H9 (cell line): Measurements from ENCODE around the gene KCNN3. TPM values are rescaled to one million over a fixed set of nuclear protein-coding genes. Genes with fewer than 3 reads are reported as not detected.

ENCODE experiments used
- DNase-seq: peaks from one replicate; pipeline ENCODE4 v3.0.0-alpha.2; 2017
- H2AFZ ChIP-seq: one replicate; pipeline ENCODE4 v1.6.1; 2013; ENCODE audit warnings: mild to moderate bottlenecking, low read length, control low read depth, moderate library complexity
- H2AK5ac ChIP-seq: 2 replicates; pipeline ENCODE4 v1.6.1; 2013; ENCODE audit warnings: low read length, control low read depth, mixed read lengths; ENCODE audit not compliant: insufficient read length
- H2BK120ac ChIP-seq: one replicate; pipeline ENCODE4 v1.6.1; 2013; ENCODE audit warnings: low read depth, mild to moderate bottlenecking, low read length, control low read depth, inconsistent platforms; ENCODE audit not compliant: poor library complexity, severe bottlenecking
- H2BK12ac ChIP-seq: 2 replicates; pipeline ENCODE4 v1.6.1; 2013; ENCODE audit warnings: low read length, control low read depth, mixed read lengths, low read depth; ENCODE audit not compliant: insufficient read length
- H2BK15ac ChIP-seq: 2 replicates; pipeline ENCODE4 v1.6.1; 2013; ENCODE audit warnings: low read depth, low read length, control low read depth
- H2BK20ac ChIP-seq: one replicate; pipeline ENCODE4 v1.6.1; 2013; ENCODE audit warnings: low read depth, mild to moderate bottlenecking, low read length, control low read depth, inconsistent platforms; ENCODE audit not compliant: poor library complexity, severe bottlenecking
- H2BK5ac ChIP-seq: 2 replicates; pipeline ENCODE4 v1.6.1; 2013; ENCODE audit warnings: low read length, control low read depth, mixed read lengths; ENCODE audit not compliant: insufficient read length
- H3K14ac ChIP-seq: 2 replicates; pipeline ENCODE4 v1.6.1; 2013; ENCODE audit warnings: low read length, control low read depth; ENCODE audit not compliant: insufficient read depth
- H3K18ac ChIP-seq: 2 replicates; pipeline ENCODE4 v1.6.1; 2013; ENCODE audit warnings: low read depth, mild to moderate bottlenecking, mixed read lengths, low read length, control low read depth; ENCODE audit not compliant: insufficient read length
- H3K23ac ChIP-seq: 2 replicates; pipeline ENCODE4 v1.6.1; 2013; ENCODE audit warnings: low read length, control low read depth, mixed read lengths, low read depth; ENCODE audit not compliant: insufficient read length
- H3K23me2 ChIP-seq: 2 replicates; pipeline ENCODE4 v1.6.1; 2013; ENCODE audit warnings: low read depth, mild to moderate bottlenecking, mixed read lengths, low read length, control low read depth; ENCODE audit not compliant: insufficient read length, poor library complexity, severe bottlenecking
- H3K27ac ChIP-seq: 2 replicates; pipeline ENCODE4 v1.5.1; 2013; ENCODE audit warnings: low read length, control low read depth, mixed read lengths, low read depth; ENCODE audit not compliant: insufficient read length
- H3K27me3 ChIP-seq: 2 replicates; pipeline ENCODE4 v1.6.1; 2013; ENCODE audit warnings: low read length, control low read depth, inconsistent platforms; ENCODE audit not compliant: insufficient read depth
- H3K4ac ChIP-seq: 2 replicates; pipeline ENCODE4 v1.6.1; 2013; ENCODE audit warnings: low read depth, mild to moderate bottlenecking, control low read depth, inconsistent platforms, low read length, moderate library complexity
- H3K4me1 ChIP-seq: 2 replicates; pipeline ENCODE4 v1.6.1; 2013; ENCODE audit warnings: low read length, control low read depth, inconsistent platforms; ENCODE audit not compliant: insufficient read depth
- H3K4me2 ChIP-seq: 2 replicates; pipeline ENCODE4 v1.6.1; 2013; ENCODE audit warnings: low read length, control low read depth, mixed read lengths; ENCODE audit not compliant: insufficient read length, insufficient read depth
- H3K56ac ChIP-seq: 2 replicates; pipeline ENCODE4 v1.6.1; 2013; ENCODE audit warnings: low read depth, mild to moderate bottlenecking, mixed read lengths, low read length, control low read depth; ENCODE audit not compliant: insufficient read length
- H3K79me1 ChIP-seq: 2 replicates; pipeline ENCODE4 v1.6.1; 2013; ENCODE audit warnings: low read depth, mild to moderate bottlenecking, moderate library complexity, low read length, control low read depth, inconsistent platforms; ENCODE audit not compliant: insufficient read depth, poor library complexity, severe bottlenecking
- H3K79me2 ChIP-seq: 2 replicates; pipeline ENCODE4 v1.6.1; 2013; ENCODE audit warnings: low read length, control low read depth, inconsistent platforms; ENCODE audit not compliant: insufficient read depth
- H3K9ac ChIP-seq: 2 replicates; pipeline ENCODE4 v1.6.1; 2013; ENCODE audit warnings: low read length, control low read depth, mixed read lengths; ENCODE audit not compliant: insufficient read length; ENCODE audit errors: extremely low read depth
- H3K9me3 ChIP-seq: one replicate; pipeline ENCODE4 v1.6.1; 2013; ENCODE audit warnings: low read depth, low read length, inconsistent platforms; ENCODE audit not compliant: control insufficient read depth
- H3T11ph ChIP-seq: one replicate; pipeline ENCODE4 v1.6.1; 2013; ENCODE audit warnings: mild to moderate bottlenecking, low read length, control low read depth, inconsistent platforms
- H4K20me1 ChIP-seq: one replicate; pipeline ENCODE4 v1.6.1; 2013; ENCODE audit not compliant: control insufficient read depth, insufficient read length, insufficient read depth
- H4K5ac ChIP-seq: 2 replicates; pipeline ENCODE4 v1.6.1; 2013; ENCODE audit warnings: low read depth, mild to moderate bottlenecking, mixed read lengths, low read length, control low read depth; ENCODE audit not compliant: insufficient read length
- H4K8ac ChIP-seq: replicated peaks from 2 replicates; pipeline ENCODE4 v1.6.1; 2013; ENCODE audit warnings: low read length, control low read depth, mixed read lengths, low read depth; ENCODE audit not compliant: insufficient read length
- H4K91ac ChIP-seq: 2 replicates; pipeline ENCODE4 v1.6.1; 2013; ENCODE audit warnings: low read depth, mild to moderate bottlenecking, moderate library complexity, mixed read lengths, low read length, control low read depth; ENCODE audit not compliant: insufficient read length
- H3K27ac Mint-ChIP-seq, 3 experiments: 2 replicates in 2 of 3; 3 replicates in 1 of 3; pipeline ENCODE4 v1.8.0; 2020 to 2021; ENCODE audit warnings: mixed read lengths in 3 of 3, mild to moderate bottlenecking in 1 of 3, moderate library complexity in 1 of 3
- H3K27me3 Mint-ChIP-seq: 2 replicates; pipeline ENCODE4 v1.8.0; 2021; ENCODE audit warnings: low read depth, mild to moderate bottlenecking, moderate library complexity, mixed read lengths
- H3K36me3 Mint-ChIP-seq, 3 experiments: 2 replicates in 2 of 3; 3 replicates in 1 of 3; pipeline ENCODE4 v1.8.0; 2020 to 2021; ENCODE audit warnings: low read depth in 3 of 3, mixed read lengths in 3 of 3; ENCODE audit not compliant: insufficient read depth in 1 of 3
- H3K4me1 Mint-ChIP-seq, 2 experiments: 2 replicates each; pipeline ENCODE4 v1.8.0; 2020; ENCODE audit warnings: mixed read lengths in 2 of 2
- H3K4me3 Mint-ChIP-seq, 2 experiments: 2 replicates in 1 of 2; 3 replicates in 1 of 2; pipeline ENCODE4 v1.8.0; 2020 to 2021; ENCODE audit warnings: mild to moderate bottlenecking in 2 of 2, mixed read lengths in 2 of 2, moderate library complexity in 1 of 2
- H3K9me3 Mint-ChIP-seq, 2 experiments: 2 replicates in 1 of 2; 3 replicates in 1 of 2; pipeline ENCODE4 v1.8.0; 2020; ENCODE audit warnings: mild to moderate bottlenecking in 2 of 2, mixed read lengths in 2 of 2, moderate library complexity in 1 of 2
- WGBS: extraction: QIAGEN DNeasy Blood & Tissue Kit; methylation state at CpG from one replicate; pipeline ENCODE4 v1.1.7; 2013; ENCODE audit warnings: missing lambda C conversion rate, low lambda C conversion rate, mixed read lengths; ENCODE audit not compliant: insufficient read length; ENCODE audit errors: extremely low coverage; 5-methylcytosine and 5-hydroxymethylcytosine counted together
- total RNA-seq: library from RNA; stranded (reverse); gene quantifications from 2 replicates; pipeline ENCODE4 v1.2.1, GENCODE V29; 2021
- TF ChIP-seq, protein P1 (sequence below): fragments of 200-600 bp; sonication (generic); conservative IDR thresholded peaks from 3 replicates; pipeline ENCODE4 v1.8.0; 2021; ENCODE audit warnings: antibody characterized with exemption, mild to moderate bottlenecking

KCNN3 gene
- total RNA-seq, 1 experiment from 2014 or later, result 0.83 TPM

GRCh38 chr1:154865442-154866256, 4.4 kb downstream of the KCNN3 start:
- H3K79me1 ChIP-seq, result no peaks in the 10 kb centered on the region
- H3K14ac ChIP-seq, result no peak overlapping the region; the same call in 1 of the 2 replicates
- H3K4me1 Mint-ChIP-seq, result peaks cover 60 to 70% of the 10 kb centered on the region in 2 experiments
- H2BK5ac ChIP-seq, result no peak overlapping the region
- WGBS, result no CpG with 5 or more reads among the region's 5 CpGs
- H2BK120ac ChIP-seq, result no peak overlapping the region
- H3K27ac ChIP-seq, result no peak overlapping the region
- H3K23me2 ChIP-seq, result peaks cover 11% of the 10 kb centered on the region
- H3K4ac ChIP-seq, result no peak overlapping the region
- H2BK20ac ChIP-seq, result no peak overlapping the region
- no peak overlapping the region for H3K23ac ChIP-seq
- H2AFZ ChIP-seq, result no peak overlapping the region
- no peaks in the 10 kb centered on the region for H3K9me3 ChIP-seq
- no peak overlapping the region for H3T11ph ChIP-seq
- H4K91ac ChIP-seq, result no peak overlapping the region
- no peak overlapping the region for H2BK12ac ChIP-seq
- H3K79me2 ChIP-seq, result no peaks in the 10 kb centered on the region
- no peak overlapping the region for H2BK15ac ChIP-seq
- H3K4me2 ChIP-seq, result no peak overlapping the region
- peaks cover 2% of the 10 kb centered on the region; the same call in 1 of the 2 replicates for H3K27me3 ChIP-seq
- H3K56ac ChIP-seq, result no peak overlapping the region
- peaks cover 7% of the 10 kb centered on the region for H3K4me1 ChIP-seq
- H2AK5ac ChIP-seq, result no peak overlapping the region
- no peaks in the 10 kb centered on the region for H3K9me3 Mint-ChIP-seq
- peaks cover 32% of the 10 kb centered on the region for H3K27me3 Mint-ChIP-seq
- H4K5ac ChIP-seq, result no peak overlapping the region
- DNase-seq, result no peak
- no peak overlapping the region for H3K18ac ChIP-seq
- no peaks in the 10 kb centered on the region for H4K20me1 ChIP-seq
- H4K8ac ChIP-seq, result no peak overlapping the region
- H3K9ac ChIP-seq, result no peak overlapping the region
- H3K4me3 Mint-ChIP-seq, result no peak overlapping the region; a peak in 1 of 5 replicates
- H3K36me3 Mint-ChIP-seq, result no peaks in the 10 kb centered on the region; a peak in 1 of 7 replicates
- peak overlapping the region in 1 of 3 experiments; percentile 28; a peak in 2 of 7 replicates for H3K27ac Mint-ChIP-seq
- TF ChIP-seq, protein P1, sequence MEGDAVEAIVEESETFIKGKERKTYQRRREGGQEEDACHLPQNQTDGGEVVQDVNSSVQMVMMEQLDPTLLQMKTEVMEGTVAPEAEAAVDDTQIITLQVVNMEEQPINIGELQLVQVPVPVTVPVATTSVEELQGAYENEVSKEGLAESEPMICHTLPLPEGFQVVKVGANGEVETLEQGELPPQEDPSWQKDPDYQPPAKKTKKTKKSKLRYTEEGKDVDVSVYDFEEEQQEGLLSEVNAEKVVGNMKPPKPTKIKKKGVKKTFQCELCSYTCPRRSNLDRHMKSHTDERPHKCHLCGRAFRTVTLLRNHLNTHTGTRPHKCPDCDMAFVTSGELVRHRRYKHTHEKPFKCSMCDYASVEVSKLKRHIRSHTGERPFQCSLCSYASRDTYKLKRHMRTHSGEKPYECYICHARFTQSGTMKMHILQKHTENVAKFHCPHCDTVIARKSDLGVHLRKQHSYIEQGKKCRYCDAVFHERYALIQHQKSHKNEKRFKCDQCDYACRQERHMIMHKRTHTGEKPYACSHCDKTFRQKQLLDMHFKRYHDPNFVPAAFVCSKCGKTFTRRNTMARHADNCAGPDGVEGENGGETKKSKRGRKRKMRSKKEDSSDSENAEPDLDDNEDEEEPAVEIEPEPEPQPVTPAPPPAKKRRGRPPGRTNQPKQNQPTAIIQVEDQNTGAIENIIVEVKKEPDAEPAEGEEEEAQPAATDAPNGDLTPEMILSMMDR, result no peak
